GM23338 (cell line): Measurements from ENCODE around the gene SPNS3. TPM values are rescaled to one million over a fixed set of nuclear protein-coding genes. Genes with fewer than 3 reads are reported as not detected.

Source experiments
- ATAC-seq: fragments of 200-7000 bp; cut with Tn5 transposase; 3 replicates; pipeline ENCODE4 v1.9.1; 2020
- DNase-seq: peaks from one replicate; pipeline ENCODE4 v3.0.0-alpha.2; 2015; ENCODE audit warnings: low spot score
- H2AFZ ChIP-seq: fragments of 200-600 bp; sonication (generic); 2 replicates; pipeline ENCODE4 v1.8.0; 2016; ENCODE audit warnings: antibody characterized with exemption, mild to moderate bottlenecking, moderate library complexity
- H3F3A ChIP-seq: fragments of 200-600 bp; sonication (generic); replicated peaks from 2 replicates; pipeline ENCODE4 v1.8.0; 2017; ENCODE audit warnings: antibody characterized with exemption, mixed run types, low read depth
- H3K27ac ChIP-seq: fragments of 200-600 bp; sonication (generic); 2 replicates; pipeline ENCODE4 v1.6.1; 2016; ENCODE audit warnings: low read depth
- H3K27me3 ChIP-seq: fragments of 200-600 bp; sonication (generic); 2 replicates; pipeline ENCODE4 v1.8.0; 2016; ENCODE audit warnings: mild to moderate bottlenecking, mixed run types, moderate library complexity; ENCODE audit not compliant: insufficient read depth
- H3K36me3 ChIP-seq: fragments of 200-600 bp; sonication (generic); 2 replicates; pipeline ENCODE4 v1.8.0; 2016; ENCODE audit warnings: mild to moderate bottlenecking; ENCODE audit not compliant: insufficient read depth
- H3K4me1 ChIP-seq: fragments of 200-600 bp; sonication (generic); 2 replicates; pipeline ENCODE4 v1.8.0; 2016; ENCODE audit warnings: mild to moderate bottlenecking, moderate library complexity; ENCODE audit not compliant: insufficient read depth
- H3K4me2 ChIP-seq: fragments of 200-600 bp; sonication (generic); 2 replicates; pipeline ENCODE4 v1.7.1; 2017; ENCODE audit warnings: mixed run types
- H3K4me3 ChIP-seq: fragments of 200-600 bp; sonication (generic); 2 replicates; pipeline ENCODE4 v1.6.1; 2016; ENCODE audit warnings: mixed run types
- H3K79me2 ChIP-seq: fragments of 200-600 bp; sonication (generic); replicated peaks from 2 replicates; pipeline ENCODE4 v1.8.0; 2017; ENCODE audit warnings: mild to moderate bottlenecking; ENCODE audit not compliant: insufficient read depth
- H3K9me2 ChIP-seq: fragments of 200-600 bp; sonication (generic); 2 replicates; pipeline ENCODE4 v1.8.0; 2017; ENCODE audit not compliant: insufficient read depth
- H4K20me1 ChIP-seq: fragments of 200-600 bp; sonication (generic); replicated peaks from 2 replicates; pipeline ENCODE4 v1.8.0; 2017; ENCODE audit warnings: mild to moderate bottlenecking; ENCODE audit not compliant: insufficient read depth
- H3K27ac Mint-ChIP-seq: 2 replicates; pipeline ENCODE4 v1.8.0; 2020; ENCODE audit warnings: inconsistent platforms, mild to moderate bottlenecking, moderate library complexity, mixed read lengths
- H3K27me3 Mint-ChIP-seq: 3 replicates; pipeline ENCODE4 v1.8.0; 2022; ENCODE audit warnings: low read depth, mild to moderate bottlenecking, moderate library complexity, mixed read lengths, inconsistent platforms; ENCODE audit not compliant: insufficient read depth, poor library complexity
- H3K36me3 Mint-ChIP-seq: 3 replicates; pipeline ENCODE4 v1.8.0; 2021; ENCODE audit warnings: low read depth, mild to moderate bottlenecking, inconsistent platforms, moderate library complexity, mixed read lengths
- H3K4me1 Mint-ChIP-seq: 3 replicates; pipeline ENCODE4 v1.8.0; 2020; ENCODE audit warnings: mild to moderate bottlenecking, inconsistent platforms, mixed read lengths
- H3K4me3 Mint-ChIP-seq: 3 replicates; pipeline ENCODE4 v1.8.0; 2021; ENCODE audit warnings: moderate library complexity, mild to moderate bottlenecking, inconsistent platforms, mixed read lengths
- H3K9me3 Mint-ChIP-seq: 3 replicates; pipeline ENCODE4 v1.8.0; 2020; ENCODE audit warnings: moderate library complexity, mild to moderate bottlenecking, inconsistent platforms, mixed read lengths
- CREB1 ChIP-seq: fragments of 250-450 bp; sonication (Bioruptor Pico); IDR thresholded peaks from 2 replicates; pipeline ENCODE4 v1.5.0; 2020; ENCODE audit warnings: low read depth, mild to moderate bottlenecking, moderate library complexity
- EZH2 ChIP-seq: fragments of 200-600 bp; sonication (generic); IDR thresholded peaks from one replicate; pipeline ENCODE4 v1.8.0; 2017; ENCODE audit warnings: antibody characterized with exemption, mild to moderate bottlenecking, low read depth; ENCODE audit not compliant: unreplicated experiment
- EZH2phosphoT487 ChIP-seq: fragments of 200-600 bp; sonication (generic); IDR thresholded peaks from one replicate; pipeline ENCODE4 v1.8.1; 2018; ENCODE audit warnings: antibody characterized with exemption; ENCODE audit not compliant: unreplicated experiment
- JUNB ChIP-seq: IDR thresholded peaks from one replicate; pipeline ENCODE4 v1.6.1; 2016; ENCODE audit warnings: antibody characterized with exemption; ENCODE audit not compliant: unreplicated experiment
- NANOG ChIP-seq: IDR thresholded peaks from 2 replicates; pipeline ENCODE4 v1.6.1; 2016; ENCODE audit warnings: antibody characterized with exemption, borderline replicate concordance
- POLR2AphosphoS5 ChIP-seq: IDR thresholded peaks from 2 replicates; pipeline ENCODE4 v1.6.1; 2016; ENCODE audit warnings: antibody characterized with exemption, low read depth
- STAT1 ChIP-seq: IDR thresholded peaks from one replicate; pipeline ENCODE4 v1.6.1; 2016; ENCODE audit warnings: antibody characterized with exemption; ENCODE audit not compliant: unreplicated experiment
- ZNF114 ChIP-seq: fragments of 250-450 bp; sonication (Bioruptor Pico); IDR thresholded peaks from 2 replicates; pipeline ENCODE4 v1.5.0; 2020; ENCODE audit warnings: mild to moderate bottlenecking, moderate library complexity
- ZNF331 ChIP-seq: fragments of 250-450 bp; sonication (Bioruptor Pico); IDR thresholded peaks from 2 replicates; pipeline ENCODE4 v1.5.0; 2020; ENCODE audit warnings: low read depth, mild to moderate bottlenecking, moderate library complexity
- polyA plus RNA-seq: library from polyadenylated mRNA; unstranded; fragments of >200 nt; fragmentation: Nextera tagmentation; extraction: Ambion mirVana; gene quantifications from 2 replicates; pipeline ENCODE4 v1.2.1, GENCODE V29; 2016
- total RNA-seq: library from RNA; depleted of rRNA; stranded (reverse); fragments of >200 nt; shearing (Covaris generic); gene quantifications from 2 replicates; pipeline ENCODE4 v1.2.3, GENCODE V29; 2014
- TF ChIP-seq, protein P1 (sequence below), 2 experiments: fragments of 200-600 bp in 1 of 2; sonication (generic) in 1 of 2; conservative IDR thresholded peaks; 2 replicates each; pipeline versions ENCODE4 v1.5.1 to v1.6.1; 2016 to 2017; ENCODE audit warnings: antibody characterized with exemption in 2 of 2, low read depth in 2 of 2, mild to moderate bottlenecking in 2 of 2, moderate library complexity in 1 of 2
- TF ChIP-seq, protein P2 (sequence below): IDR thresholded peaks from 2 replicates; pipeline ENCODE4 v1.6.1; 2016; ENCODE audit warnings: antibody characterized with exemption
- TF ChIP-seq, protein P3 (sequence below): IDR thresholded peaks from one replicate; pipeline ENCODE4 v1.6.1; 2018; ENCODE audit warnings: antibody characterized with exemption; ENCODE audit not compliant: unreplicated experiment
- TF ChIP-seq, protein P4 (sequence below): fragments of 250-450 bp; sonication (Bioruptor Pico); IDR thresholded peaks from 2 replicates; pipeline ENCODE4 v1.5.0; 2020; ENCODE audit warnings: mild to moderate bottlenecking, moderate library complexity

Gene SPNS3
- total and polyA plus RNA-seq, 2 experiments from 2014 or later: not detected

DNA sequence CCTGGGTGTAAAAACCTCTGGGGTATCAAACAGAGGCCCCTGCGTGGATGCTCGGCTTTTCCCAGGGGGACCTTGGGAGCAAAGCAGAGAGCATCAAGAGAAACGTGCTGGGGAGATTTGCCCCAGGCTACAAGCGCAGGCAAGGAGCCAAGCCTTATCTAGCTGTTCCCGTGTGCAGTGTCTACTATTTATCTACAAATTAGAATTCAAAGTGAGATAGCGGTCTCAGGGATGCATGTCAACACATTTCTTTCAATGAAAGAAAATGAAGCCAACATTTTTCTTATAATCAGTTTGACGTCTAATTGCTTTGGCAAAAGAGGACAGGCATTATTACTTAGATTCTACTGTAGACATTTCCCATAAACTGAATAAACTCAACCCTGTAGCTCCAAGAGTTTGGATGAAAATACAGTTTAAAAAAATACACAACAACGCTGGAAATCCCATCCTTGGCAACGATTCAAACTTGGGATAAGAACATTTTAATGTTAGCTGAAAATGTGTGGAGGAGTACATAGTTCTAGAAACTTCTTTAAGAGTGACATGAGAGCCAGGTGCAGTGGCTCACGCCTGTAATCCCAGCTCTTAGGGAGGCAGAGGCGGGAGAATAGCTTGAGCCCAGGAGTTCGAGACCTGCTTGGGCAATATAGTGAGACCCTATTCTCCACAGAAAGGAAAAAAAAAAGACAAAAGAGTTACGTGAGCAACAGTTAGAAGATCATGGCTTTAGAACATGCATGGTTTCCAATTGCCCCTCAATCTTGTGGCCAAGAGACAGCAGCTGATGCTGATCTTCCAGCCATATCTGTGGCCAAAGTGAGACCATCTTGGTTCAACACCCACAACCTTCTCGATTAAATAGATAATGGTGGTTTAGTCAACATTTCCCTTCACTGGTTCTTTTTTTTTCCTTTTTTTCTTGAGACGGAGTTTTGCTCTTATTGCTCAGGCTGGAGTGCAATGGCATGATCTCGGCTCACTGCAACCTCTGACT is 7.2 kb downstream of the SPNS3 start:
- DNase-seq: no peak
- H3K79me2 ChIP-seq: no peaks in the 10 kb centered on the region
- Mint-ChIP-seq H3K27ac (no peak overlapping the region), H3K9me3 (no peaks in the 10 kb centered on the region), H3K36me3 (no peaks in the 10 kb centered on the region), H3K4me3 (no peak overlapping the region), H3K4me1 (no peaks in the 10 kb centered on the region; the same call in 2 of the 3 replicates), H3K27me3 (peaks cover 7% of the 10 kb centered on the region)
- no peak for TF ChIP-seq ZNF331 (CRISPR knock-in tag)
- TF ChIP-seq, protein P1, sequence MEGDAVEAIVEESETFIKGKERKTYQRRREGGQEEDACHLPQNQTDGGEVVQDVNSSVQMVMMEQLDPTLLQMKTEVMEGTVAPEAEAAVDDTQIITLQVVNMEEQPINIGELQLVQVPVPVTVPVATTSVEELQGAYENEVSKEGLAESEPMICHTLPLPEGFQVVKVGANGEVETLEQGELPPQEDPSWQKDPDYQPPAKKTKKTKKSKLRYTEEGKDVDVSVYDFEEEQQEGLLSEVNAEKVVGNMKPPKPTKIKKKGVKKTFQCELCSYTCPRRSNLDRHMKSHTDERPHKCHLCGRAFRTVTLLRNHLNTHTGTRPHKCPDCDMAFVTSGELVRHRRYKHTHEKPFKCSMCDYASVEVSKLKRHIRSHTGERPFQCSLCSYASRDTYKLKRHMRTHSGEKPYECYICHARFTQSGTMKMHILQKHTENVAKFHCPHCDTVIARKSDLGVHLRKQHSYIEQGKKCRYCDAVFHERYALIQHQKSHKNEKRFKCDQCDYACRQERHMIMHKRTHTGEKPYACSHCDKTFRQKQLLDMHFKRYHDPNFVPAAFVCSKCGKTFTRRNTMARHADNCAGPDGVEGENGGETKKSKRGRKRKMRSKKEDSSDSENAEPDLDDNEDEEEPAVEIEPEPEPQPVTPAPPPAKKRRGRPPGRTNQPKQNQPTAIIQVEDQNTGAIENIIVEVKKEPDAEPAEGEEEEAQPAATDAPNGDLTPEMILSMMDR (conservative IDR thresholded peaks at IDR 0.05; ENCODE audit: low read depth in 2 of 2): no peak
- TF ChIP-seq ZNF114: no peak
- no peak for TF ChIP-seq POLR2AphosphoS5
- TF ChIP-seq, protein P2, sequence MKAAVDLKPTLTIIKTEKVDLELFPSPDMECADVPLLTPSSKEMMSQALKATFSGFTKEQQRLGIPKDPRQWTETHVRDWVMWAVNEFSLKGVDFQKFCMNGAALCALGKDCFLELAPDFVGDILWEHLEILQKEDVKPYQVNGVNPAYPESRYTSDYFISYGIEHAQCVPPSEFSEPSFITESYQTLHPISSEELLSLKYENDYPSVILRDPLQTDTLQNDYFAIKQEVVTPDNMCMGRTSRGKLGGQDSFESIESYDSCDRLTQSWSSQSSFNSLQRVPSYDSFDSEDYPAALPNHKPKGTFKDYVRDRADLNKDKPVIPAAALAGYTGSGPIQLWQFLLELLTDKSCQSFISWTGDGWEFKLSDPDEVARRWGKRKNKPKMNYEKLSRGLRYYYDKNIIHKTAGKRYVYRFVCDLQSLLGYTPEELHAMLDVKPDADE: no peak
- TF ChIP-seq JUNB: no peak
- TF ChIP-seq NANOG: no peak
- no peak for TF ChIP-seq CREB1 (CRISPR knock-in tag)
- TF ChIP-seq, protein P3, sequence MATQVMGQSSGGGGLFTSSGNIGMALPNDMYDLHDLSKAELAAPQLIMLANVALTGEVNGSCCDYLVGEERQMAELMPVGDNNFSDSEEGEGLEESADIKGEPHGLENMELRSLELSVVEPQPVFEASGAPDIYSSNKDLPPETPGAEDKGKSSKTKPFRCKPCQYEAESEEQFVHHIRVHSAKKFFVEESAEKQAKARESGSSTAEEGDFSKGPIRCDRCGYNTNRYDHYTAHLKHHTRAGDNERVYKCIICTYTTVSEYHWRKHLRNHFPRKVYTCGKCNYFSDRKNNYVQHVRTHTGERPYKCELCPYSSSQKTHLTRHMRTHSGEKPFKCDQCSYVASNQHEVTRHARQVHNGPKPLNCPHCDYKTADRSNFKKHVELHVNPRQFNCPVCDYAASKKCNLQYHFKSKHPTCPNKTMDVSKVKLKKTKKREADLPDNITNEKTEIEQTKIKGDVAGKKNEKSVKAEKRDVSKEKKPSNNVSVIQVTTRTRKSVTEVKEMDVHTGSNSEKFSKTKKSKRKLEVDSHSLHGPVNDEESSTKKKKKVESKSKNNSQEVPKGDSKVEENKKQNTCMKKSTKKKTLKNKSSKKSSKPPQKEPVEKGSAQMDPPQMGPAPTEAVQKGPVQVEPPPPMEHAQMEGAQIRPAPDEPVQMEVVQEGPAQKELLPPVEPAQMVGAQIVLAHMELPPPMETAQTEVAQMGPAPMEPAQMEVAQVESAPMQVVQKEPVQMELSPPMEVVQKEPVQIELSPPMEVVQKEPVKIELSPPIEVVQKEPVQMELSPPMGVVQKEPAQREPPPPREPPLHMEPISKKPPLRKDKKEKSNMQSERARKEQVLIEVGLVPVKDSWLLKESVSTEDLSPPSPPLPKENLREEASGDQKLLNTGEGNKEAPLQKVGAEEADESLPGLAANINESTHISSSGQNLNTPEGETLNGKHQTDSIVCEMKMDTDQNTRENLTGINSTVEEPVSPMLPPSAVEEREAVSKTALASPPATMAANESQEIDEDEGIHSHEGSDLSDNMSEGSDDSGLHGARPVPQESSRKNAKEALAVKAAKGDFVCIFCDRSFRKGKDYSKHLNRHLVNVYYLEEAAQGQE: no peak
- TF ChIP-seq, protein P4, sequence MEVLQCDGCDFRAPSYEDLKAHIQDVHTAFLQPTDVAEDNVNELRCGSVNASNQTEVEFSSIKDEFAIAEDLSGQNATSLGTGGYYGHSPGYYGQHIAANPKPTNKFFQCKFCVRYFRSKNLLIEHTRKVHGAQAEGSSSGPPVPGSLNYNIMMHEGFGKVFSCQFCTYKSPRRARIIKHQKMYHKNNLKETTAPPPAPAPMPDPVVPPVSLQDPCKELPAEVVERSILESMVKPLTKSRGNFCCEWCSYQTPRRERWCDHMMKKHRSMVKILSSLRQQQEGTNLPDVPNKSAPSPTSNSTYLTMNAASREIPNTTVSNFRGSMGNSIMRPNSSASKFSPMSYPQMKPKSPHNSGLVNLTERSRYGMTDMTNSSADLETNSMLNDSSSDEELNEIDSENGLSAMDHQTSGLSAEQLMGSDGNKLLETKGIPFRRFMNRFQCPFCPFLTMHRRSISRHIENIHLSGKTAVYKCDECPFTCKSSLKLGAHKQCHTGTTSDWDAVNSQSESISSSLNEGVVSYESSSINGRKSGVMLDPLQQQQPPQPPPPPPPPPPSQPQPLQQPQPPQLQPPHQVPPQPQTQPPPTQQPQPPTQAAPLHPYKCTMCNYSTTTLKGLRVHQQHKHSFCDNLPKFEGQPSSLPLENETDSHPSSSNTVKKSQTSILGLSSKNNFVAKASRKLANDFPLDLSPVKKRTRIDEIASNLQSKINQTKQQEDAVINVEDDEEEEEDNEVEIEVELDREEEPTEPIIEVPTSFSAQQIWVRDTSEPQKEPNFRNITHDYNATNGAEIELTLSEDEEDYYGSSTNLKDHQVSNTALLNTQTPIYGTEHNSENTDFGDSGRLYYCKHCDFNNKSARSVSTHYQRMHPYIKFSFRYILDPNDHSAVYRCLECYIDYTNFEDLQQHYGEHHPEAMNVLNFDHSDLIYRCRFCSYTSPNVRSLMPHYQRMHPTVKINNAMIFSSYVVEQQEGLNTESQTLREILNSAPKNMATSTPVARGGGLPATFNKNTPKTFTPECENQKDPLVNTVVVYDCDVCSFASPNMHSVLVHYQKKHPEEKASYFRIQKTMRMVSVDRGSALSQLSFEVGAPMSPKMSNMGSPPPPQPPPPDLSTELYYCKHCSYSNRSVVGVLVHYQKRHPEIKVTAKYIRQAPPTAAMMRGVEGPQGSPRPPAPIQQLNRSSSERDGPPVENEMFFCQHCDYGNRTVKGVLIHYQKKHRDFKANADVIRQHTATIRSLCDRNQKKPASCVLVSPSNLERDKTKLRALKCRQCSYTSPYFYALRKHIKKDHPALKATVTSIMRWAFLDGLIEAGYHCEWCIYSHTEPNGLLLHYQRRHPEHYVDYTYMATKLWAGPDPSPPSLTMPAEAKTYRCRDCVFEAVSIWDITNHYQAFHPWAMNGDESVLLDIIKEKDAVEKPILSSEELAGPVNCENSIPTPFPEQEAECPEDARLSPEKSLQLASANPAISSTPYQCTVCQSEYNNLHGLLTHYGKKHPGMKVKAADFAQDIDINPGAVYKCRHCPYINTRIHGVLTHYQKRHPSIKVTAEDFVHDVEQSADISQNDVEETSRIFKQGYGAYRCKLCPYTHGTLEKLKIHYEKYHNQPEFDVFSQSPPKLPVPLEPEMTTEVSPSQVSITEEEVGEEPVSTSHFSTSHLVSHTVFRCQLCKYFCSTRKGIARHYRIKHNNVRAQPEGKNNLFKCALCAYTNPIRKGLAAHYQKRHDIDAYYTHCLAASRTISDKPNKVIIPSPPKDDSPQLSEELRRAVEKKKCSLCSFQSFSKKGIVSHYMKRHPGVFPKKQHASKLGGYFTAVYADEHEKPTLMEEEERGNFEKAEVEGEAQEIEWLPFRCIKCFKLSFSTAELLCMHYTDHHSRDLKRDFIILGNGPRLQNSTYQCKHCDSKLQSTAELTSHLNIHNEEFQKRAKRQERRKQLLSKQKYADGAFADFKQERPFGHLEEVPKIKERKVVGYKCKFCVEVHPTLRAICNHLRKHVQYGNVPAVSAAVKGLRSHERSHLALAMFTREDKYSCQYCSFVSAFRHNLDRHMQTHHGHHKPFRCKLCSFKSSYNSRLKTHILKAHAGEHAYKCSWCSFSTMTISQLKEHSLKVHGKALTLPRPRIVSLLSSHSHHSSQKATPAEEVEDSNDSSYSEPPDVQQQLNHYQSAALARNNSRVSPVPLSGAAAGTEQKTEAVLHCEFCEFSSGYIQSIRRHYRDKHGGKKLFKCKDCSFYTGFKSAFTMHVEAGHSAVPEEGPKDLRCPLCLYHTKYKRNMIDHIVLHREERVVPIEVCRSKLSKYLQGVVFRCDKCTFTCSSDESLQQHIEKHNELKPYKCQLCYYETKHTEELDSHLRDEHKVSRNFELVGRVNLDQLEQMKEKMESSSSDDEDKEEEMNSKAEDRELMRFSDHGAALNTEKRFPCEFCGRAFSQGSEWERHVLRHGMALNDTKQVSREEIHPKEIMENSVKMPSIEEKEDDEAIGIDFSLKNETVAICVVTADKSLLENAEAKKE: no peak
- no peak for TF ChIP-seq EZH2
- TF ChIP-seq EZH2phosphoT487: no peak
- TF ChIP-seq STAT1: no peak
- H4K20me1 ChIP-seq: no peaks in the 10 kb centered on the region
- no peaks in the 10 kb centered on the region for H3K36me3 ChIP-seq
- H2AFZ ChIP-seq: no peak overlapping the region
- no peaks in the 10 kb centered on the region for H3K4me1 ChIP-seq
- no peak overlapping the region for H3K4me3 ChIP-seq
- H3K27ac ChIP-seq: no peak overlapping the region
- H3K27me3 ChIP-seq: no peaks in the 10 kb centered on the region
- no peak for ATAC-seq
- H3F3A ChIP-seq: no peaks in the 10 kb centered on the region
- no peaks in the 10 kb centered on the region for H3K9me2 ChIP-seq
- H3K4me2 ChIP-seq: no peak overlapping the region
